ENCODE measurements around the gene SPRR1A.
"Not testable (repeated sequence)": the region's sequence is repeated elsewhere in the genome, so short reads cannot be mapped to it uniquely, and the experiment has no call there.

SPRR1A gene

GRCh38 chr1:152972196-152972886, 11.5 kb upstream of the SPRR1A start:
- DNase-seq (ENCODE audit: low read depth): no peak

DNA sequence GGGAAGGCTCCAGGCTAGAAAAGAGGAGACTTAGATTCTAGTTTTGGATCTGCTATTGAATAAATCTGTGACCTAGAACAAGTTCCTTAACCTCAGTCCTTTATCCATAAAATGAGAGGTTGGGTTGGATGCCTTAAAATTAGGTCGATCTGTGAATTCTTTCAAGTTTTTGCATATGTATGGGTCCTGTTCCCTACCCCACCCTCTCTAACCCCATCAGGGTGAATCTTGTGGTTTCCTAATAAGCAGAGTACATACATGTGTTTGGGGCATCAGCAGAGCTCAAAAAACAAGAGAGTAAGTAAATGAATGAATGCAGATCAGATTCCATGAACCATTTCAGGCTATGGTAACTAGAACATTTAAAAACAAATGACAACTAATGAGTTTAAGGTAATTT, 7.2 kb upstream of the SPRR1A start:
- DNase-seq (ENCODE audit: low read depth): no peak

- DNase-seq (ENCODE audit: low read depth): no peak
These were observed 6.3 kb upstream of the SPRR1A start for GRCh38 chr1:152977614-152978013.

- DNase-seq (ENCODE audit: low read depth): no peak
These were observed 3.2 kb upstream of the SPRR1A start for GRCh38 chr1:152980676-152981075.

- no peak for DNase-seq (ENCODE audit: low read depth)
These were observed 2.6 kb upstream of the SPRR1A start for GRCh38 chr1:152981146-152981871.

GRCh38 chr1:152982076-152982475, 1.8 kb upstream of the SPRR1A start:
- DNase-seq (ENCODE audit: low read depth): no peak

GRCh38 chr1:152983234-152983633, 647 bp upstream of the SPRR1A start:
- DNase-seq (ENCODE audit: low read depth): no peak

DNA sequence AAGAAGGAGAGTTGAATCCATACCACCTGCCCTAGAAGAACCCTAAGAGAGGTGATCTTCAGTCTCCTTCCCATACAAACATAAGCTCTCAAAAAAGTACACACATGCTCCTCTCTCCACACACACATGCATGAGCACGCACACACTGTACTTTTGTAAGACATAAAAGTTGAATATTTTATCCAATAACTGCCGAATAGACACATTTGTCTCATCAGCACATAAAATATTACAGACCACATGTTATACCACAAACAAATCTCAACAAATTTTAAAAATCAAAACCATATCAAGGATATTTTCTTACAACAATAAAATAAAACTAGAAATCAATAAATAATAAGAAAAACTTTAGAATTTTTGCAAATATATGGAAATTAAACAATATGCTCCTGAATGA, 2.7 kb downstream of the SPRR1A start:
- no peak for DNase-seq (ENCODE audit: low read depth)

DNA sequence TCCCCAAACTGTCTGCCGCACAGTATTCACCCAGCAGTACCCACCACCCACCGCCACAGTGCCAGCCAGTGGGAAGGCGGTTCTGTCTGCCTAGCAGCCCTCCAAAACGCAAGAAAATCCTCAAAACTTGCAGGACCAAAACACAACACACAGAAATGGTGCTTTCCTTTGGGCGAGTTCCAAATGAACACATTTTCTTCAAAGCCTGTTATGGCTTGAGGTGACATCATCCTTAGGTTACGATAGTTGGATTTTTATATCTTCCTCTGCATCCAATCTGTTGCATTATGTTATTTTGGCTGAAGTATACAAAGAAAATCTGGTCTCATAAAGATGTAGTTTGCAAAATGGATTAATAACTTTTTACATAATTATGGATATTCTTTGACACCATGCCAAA, 9.3 kb downstream of the SPRR1A start:
- DNase-seq (ENCODE audit: low read depth): no peak

DNA sequence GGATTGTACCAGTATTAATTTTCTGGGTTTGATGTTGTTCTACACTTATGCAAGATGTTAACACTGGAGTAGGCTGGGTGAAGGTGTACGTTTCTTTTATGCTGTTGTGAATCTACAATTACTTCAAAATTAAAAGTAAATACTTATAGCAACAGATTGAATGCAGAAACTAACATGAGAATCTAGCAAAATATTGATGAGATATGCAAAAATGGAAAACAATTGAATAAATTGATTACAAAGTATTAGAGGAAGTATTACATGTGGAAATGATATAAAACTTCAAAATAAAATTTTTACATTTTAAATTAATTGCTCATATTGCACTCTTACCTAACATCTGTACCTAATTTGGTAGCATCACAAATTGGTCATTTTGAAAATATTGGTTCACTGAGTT, 12.0 kb downstream of the SPRR1A start:
- no peak for DNase-seq (ENCODE audit: low read depth)

DNA sequence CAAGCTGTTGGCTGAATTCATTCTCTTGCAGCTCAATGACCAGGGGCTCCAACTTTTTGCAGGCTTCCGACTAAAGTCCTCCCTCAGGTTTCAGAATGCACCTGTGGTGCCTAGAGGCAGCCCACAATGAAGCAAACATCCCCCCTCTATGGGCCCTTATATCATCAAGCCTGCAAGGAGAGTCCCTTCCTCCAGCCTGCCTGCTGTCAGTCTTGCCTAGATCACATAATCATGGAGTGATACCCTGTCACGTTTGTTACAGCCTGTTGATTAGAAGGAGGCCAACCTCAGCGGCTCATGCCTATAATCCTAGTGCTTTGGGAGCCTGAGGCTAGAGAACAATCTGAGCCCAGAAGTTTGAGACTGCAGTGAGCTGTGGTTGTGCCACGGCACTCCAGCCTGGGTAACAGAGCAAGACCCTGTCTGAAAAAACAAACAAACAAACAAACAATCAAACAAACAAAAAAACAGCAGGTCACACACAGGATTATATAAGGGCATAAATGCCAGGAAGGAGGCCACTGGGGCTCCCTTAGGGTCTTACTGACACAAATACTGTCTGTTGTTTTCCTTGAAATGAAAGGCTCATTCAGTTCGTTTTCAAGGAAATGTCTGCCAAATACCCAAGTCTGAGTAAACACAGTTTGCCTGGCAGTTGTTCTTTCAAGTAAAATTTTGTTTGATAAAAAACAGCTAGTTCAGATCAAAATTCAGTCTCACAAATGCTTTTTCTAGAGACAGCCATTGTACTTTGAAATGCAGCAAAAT, 12.9 kb downstream of the SPRR1A start:
- no peak for DNase-seq (ENCODE audit: low read depth)

DNA sequence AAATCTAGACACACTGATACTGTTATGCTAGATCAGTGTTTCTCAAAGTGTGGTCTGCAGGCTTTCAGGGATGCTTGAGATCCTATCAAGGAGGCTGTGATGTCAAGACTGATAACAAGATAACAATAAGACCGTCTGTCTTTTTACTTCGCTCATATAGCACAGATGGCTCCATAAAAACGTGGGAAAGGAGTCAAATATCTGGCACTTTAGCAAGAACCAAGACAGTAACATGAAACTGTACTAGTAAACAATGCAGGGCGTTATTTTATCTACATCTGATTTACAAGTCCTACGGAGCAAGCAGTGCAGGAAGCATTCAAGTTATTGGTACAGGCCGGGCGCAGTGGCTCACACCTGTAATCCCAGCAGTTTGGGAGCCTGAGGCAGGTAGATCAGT, 14.0 kb downstream of the SPRR1A start:
- DNase-seq (ENCODE audit: low read depth): no peak

DNA sequence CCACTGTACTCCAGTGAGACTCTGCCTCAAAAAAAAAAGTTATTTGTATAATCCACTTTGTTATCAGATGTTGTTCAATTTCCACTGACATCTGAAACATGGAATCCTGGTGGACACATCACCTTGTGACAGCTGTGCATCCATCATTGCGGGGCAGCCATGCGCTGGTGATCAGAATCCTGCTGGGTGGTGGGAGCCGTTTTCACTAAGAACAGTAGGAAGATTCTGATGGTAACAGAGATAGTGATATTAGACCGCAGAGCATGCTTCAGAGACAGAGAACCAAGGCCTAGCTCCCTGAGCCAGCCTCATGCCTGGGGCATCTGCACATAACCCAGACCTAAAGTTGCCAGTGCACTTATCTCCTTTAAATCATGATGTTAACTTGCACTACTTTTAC, 14.6 kb downstream of the SPRR1A start:
- no peak for DNase-seq (ENCODE audit: low read depth)

- DNase-seq (ENCODE audit: low read depth): no peak
These were observed 15.9 kb downstream of the SPRR1A start for GRCh38 chr1:152999818-153000217.

DNA sequence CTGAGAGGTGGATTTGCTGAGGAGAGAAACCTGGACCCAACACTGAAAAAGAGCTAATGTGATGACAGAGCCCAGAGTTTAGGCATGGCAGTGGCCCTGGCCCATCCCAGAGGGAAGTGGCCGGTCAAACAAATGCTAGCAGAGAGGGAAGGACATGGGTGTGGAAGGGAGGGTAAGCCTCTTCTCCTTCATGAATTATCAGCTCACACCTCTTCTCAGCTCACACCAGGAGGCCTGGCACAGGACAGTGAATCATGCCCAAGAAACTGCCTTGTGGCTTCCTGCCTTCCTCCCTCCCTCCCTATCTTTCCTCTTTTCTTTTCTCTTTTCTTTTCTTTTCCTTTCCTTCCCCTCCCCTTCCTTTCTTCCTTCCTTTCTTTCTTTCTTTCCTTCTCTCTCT, 16.4 kb downstream of the SPRR1A start:
- no peak for DNase-seq (ENCODE audit: low read depth)

DNA sequence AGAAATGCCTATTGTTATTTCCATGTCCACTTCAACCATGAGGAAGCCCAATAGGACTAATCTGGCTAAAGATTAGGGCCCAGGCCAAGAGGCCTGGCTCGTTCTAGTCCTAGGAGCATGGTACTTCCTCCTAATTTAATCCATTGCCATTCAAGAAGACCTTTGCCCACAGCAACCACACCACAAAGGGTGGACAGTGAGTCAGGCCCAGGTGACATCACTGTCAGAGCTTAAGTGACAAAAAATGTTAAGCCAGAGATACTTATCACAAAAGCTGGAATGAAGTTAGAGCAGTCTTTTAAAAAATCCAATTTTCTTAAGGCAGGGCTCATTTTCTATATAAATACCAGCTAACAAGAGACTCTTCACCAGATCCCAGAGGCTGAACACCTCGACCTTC, 17.5 kb downstream of the SPRR1A start, which contains the start of gene SPRR3:
Gene SPRR3 (plus strand): TSS at position 368 of the 400 bp plus-strand sequence. CDS start 1,272 bp downstream, outside the sequence.
- no peak for DNase-seq (ENCODE audit: low read depth)

DNA sequence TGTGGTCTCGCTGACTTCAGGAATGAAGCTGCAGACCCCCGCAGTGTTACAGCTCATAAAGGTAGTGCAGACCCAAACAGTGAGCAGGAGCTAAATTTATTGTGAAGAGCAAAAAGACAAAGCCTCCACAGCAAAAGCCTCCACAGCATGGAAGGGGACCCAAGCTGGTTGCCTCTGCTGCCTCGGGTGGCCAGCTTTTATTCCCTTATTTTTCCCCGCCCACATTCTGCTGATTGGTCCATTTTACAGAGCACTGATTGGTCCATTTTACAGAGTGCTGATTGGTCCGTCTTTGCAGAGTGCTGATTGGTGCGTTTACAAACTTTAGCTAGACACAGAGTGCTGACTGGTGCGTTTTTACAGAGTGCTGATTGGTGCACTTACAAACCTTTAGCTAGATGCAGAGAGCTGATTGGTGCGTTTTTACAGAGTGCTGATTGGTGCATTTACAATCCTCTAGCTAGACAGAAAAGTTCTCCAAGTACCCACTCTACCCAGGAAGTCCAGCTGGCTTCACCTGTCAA, 27.4 kb downstream of the SPRR1A start:
- not testable (repeated sequence) for DNase-seq (ENCODE audit: low read depth)

DNA sequence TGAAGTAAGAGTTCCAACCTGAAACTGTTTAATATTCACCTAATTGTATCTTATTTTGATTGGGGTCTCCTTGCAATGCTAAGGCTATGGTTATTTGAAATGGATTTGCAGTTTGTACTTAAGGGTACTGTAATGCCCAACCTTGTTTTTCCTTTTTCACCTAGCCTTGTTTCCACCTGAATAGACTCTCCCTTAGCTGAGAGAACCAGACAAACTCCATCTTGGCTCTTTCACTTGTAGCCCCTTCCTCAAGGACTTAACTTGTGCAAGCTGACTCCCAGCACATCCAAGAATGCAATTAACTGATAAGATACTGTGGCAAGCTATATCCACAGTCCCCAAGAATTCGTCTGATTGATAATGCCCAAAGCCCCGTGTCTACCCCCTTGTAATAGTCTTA, 37.9 kb downstream of the SPRR1A start:
- DNase-seq (ENCODE audit: low read depth): not testable (repeated sequence)

DNA sequence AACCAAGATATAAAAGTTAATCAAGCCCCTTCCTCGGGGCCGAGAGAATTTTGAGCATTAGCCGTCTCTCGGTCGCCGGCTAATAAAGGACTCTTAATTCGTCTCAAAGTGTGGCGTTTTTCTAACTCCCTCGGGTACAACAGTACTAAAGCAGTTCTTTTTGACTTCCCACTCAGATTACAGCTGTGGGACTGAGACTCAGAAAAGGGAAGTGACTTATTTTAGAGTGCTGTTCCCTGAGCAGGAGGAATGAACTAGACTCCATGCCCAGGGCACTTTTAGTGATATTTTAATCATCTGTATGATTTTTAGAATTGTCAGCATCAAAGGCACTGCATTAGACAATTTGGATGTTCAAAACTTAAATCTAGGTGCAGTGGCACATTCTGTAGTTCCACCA, 38.5 kb downstream of the SPRR1A start:
- DNase-seq (ENCODE audit: low read depth): not testable (repeated sequence)

DNA sequence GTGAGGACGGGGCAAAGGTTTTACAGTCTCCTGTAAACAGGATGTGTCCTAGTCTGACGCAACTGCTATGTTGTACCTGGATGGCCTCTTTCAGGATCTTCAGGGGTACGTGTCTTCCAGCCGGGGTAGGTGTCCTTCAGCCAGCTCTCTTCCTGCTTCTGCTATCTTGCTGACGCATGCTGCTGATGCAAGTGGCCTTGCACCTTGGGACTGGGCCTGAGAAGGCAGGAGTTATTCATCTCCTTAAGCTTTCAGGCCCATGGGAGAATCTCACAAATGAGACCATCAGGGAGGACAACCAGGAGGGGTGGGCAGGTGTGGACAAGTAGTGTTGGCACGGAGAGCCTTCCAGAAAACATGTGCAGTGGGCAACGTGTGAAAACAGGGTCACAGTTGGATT, 39.2 kb downstream of the SPRR1A start:
- DNase-seq (ENCODE audit: low read depth): no peak

- no peak for DNase-seq (ENCODE audit: low read depth)
These were observed 40.5 kb downstream of the SPRR1A start for GRCh38 chr1:153024413-153024812.

GRCh38 chr1:153025797-153026196, 41.9 kb downstream of the SPRR1A start:
- DNase-seq (ENCODE audit: low read depth): no peak

DNA sequence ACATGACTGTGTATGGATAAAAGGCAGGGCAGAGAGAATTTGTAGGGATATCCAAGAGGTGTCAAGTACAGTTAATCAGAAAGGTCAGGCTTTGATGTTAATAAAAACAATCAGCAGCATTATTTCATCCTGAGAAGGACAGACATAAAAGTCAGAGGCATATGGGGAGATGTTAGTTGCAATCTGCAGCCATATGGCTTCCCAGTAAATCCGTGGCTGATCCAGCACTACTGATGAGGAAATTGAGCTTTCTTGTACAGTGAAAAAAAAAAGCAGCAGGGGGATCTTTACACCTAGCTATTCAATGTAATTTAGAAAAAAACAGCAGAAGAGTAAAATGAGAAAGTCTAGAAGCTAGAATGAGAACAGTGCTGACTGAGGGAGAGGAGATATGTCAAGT, 44.9 kb downstream of the SPRR1A start:
- no peak for DNase-seq (ENCODE audit: low read depth)
